Measurements from ENCODE around the gene SNCG.

The SNCG gene

DNA sequence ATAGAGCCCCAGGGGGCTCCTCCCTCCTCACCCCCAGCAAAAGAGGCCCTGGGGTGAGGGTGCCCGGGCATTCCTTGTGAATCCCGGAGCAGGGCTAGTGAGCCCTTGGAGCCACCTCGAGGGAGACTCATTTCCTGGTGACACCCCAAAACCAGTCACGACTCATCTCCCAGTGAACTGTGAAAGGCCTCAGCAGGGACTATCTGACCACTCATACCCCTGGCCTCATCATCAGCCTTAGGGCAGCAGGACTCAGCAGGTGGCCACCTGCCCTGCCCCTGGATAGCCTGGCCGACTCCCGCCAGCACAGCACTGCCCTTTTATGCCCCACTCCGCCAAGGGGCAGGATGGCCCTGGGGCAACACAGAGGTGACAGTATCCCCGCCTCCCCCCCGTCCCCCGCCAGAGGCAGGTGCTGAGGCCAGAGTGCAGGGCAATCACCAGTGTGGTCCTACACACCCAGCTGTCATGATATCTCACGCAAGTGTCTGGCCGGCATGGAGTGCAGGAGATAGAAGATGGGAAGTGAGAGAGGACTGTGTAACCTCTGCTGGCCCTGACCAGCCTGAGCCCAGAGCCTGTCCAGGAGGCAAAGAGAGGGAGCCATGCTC, 3.2 kb downstream of the SNCG start:
- in situ Hi-C loops (cut with MboI; ENCODE audit: low pct_unique_long_range_greater_than_20kb, low sequenced_read_pairs, unreplicated experiment): no loop called here
- DNase-seq (ENCODE audit: low spot score): no peak
- TF ChIP-seq, protein P1, sequence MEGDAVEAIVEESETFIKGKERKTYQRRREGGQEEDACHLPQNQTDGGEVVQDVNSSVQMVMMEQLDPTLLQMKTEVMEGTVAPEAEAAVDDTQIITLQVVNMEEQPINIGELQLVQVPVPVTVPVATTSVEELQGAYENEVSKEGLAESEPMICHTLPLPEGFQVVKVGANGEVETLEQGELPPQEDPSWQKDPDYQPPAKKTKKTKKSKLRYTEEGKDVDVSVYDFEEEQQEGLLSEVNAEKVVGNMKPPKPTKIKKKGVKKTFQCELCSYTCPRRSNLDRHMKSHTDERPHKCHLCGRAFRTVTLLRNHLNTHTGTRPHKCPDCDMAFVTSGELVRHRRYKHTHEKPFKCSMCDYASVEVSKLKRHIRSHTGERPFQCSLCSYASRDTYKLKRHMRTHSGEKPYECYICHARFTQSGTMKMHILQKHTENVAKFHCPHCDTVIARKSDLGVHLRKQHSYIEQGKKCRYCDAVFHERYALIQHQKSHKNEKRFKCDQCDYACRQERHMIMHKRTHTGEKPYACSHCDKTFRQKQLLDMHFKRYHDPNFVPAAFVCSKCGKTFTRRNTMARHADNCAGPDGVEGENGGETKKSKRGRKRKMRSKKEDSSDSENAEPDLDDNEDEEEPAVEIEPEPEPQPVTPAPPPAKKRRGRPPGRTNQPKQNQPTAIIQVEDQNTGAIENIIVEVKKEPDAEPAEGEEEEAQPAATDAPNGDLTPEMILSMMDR (IDR thresholded peaks at IDR 0.05; ENCODE audit: extremely low read depth, insufficient read depth, missing control alignments): no peak

DNA sequence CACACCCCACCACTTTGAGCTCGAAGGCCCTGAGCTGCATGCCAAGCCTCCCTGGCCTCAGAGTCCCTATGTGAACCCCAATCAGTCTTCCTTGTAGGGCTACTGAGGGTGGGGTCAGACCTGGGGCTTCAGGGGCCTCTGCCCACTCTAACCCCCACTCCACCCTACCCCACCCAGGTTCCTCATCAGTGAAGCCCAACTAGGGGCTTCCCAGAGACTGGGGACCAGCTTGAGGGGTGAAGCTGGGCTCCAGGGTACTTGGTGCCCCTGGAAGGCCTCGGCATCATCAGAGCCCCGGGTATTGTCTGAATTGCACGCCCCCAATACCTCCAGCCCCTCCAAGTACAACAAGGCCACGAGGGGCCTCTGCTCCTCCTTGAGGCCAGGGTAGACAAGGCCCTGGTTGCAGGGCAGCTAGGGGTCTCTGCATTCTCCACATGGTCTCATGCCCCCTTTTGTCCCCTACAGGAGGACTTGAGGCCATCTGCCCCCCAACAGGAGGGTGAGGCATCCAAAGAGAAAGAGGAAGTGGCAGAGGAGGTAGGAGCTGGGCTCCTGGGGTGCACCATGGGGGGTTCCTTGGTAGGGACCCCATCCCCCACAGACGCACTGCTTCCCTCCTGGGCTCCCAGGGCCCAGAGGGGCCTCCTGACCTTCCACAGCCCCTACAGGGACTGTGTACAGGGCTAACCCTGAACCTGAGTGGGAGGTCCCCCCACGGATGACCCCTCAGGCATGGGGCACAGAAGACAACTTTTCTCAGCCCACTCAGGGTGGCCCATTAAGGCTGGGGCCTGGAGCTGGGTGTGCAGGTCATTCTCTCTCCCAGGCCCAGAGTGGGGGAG, 4.0 kb downstream of the SNCG start:
- in situ Hi-C loops (cut with MboI; ENCODE audit: low pct_unique_long_range_greater_than_20kb, low sequenced_read_pairs, unreplicated experiment): no loop called here
- DNase-seq (ENCODE audit: low spot score): no peak
- TF ChIP-seq, protein P1 (IDR thresholded peaks at IDR 0.05; ENCODE audit: extremely low read depth, insufficient read depth, missing control alignments): no peak

DNA sequence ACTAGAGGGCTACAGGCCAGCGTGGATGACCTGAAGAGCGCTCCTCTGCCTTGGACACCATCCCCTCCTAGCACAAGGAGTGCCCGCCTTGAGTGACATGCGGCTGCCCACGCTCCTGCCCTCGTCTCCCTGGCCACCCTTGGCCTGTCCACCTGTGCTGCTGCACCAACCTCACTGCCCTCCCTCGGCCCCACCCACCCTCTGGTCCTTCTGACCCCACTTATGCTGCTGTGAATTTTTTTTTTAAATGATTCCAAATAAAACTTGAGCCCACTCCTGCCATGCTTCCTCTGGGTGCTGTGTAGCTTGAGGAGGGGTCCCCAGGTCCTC, 4.5 kb downstream of the SNCG start:
- no peak for DNase-seq (ENCODE audit: low spot score)
- in situ Hi-C loops (cut with MboI; ENCODE audit: low pct_unique_long_range_greater_than_20kb, low sequenced_read_pairs, unreplicated experiment): no loop called here
- TF ChIP-seq, protein P1 (IDR thresholded peaks at IDR 0.05; ENCODE audit: extremely low read depth, insufficient read depth, missing control alignments): no peak

DNA sequence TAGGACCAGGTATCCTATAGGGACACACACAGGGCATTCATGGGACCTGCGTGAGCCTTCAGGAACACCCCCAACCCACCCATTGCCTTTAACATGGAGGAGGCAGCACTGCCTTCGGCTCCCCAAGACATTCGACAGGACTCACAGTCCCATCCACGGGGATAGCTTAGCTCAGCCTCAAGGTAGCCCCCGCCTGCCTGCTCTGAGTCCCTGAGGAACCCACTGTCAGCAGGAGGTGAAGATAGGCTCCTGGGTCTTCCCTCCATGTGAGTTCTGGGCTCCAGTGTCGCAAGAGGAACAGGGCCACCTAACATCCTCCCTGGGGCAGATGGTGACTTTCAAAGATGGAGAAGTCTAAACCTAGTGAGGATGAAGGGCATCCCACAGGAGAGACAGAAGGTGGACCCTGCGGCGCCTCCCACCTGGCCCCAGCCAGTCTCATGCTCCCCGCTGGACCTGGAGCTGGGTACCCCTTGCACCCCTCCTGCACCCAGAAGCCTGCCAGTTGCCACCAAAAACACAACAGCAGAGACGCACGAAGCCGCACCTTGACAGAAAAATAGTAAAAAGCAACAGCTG, 5.0 kb downstream of the SNCG start:
- no peak for DNase-seq (ENCODE audit: low spot score)
- in situ Hi-C loops (cut with MboI; ENCODE audit: low pct_unique_long_range_greater_than_20kb, low sequenced_read_pairs, unreplicated experiment): no loop called here
- TF ChIP-seq, protein P1 (IDR thresholded peaks at IDR 0.05; ENCODE audit: extremely low read depth, insufficient read depth, missing control alignments): no peak

DNA sequence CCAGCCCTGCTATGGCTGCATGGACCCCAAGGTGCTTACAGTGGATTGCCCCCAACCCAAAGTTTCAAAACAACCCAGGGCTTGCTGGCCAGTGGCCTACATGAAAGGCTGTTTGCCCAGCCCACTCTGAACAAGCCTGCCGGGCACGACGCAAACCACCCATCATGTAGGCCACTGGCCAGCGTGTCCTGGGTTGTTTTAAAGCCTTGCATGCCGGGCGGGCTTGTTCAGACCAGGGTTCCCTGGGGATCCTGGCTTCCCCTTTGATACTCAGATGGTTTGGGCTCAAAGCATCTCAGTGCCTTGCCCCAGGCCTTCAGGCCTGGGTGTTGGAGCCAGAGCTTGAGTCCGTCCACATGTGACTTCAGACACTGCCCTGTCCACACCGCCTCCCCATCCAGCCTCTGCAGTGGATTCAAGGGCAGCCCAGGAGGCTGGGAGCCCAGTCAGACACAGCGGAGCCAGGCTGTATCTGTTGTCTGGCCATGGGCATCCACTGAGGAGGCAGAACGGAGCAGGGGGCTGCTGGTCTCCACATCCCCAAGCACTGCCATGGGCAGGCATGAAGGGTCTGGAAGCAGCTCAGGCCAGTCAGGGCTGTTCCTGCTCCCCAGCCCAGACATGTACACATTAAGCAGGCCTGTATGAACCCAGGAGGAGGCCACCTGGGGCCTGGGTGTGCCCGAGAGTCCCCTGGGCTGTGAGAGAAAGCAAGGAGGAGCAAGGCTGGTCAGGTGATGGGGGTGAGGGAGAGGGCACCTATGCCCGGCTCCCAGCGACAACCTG, 5.9 kb downstream of the SNCG start:
- TF ChIP-seq, protein P1 (IDR thresholded peaks at IDR 0.05; ENCODE audit: extremely low read depth, insufficient read depth, missing control alignments): no peak
- in situ Hi-C loops (cut with MboI; ENCODE audit: low pct_unique_long_range_greater_than_20kb, low sequenced_read_pairs, unreplicated experiment): no loop called here
- DNase-seq (ENCODE audit: low spot score): no peak

DNA sequence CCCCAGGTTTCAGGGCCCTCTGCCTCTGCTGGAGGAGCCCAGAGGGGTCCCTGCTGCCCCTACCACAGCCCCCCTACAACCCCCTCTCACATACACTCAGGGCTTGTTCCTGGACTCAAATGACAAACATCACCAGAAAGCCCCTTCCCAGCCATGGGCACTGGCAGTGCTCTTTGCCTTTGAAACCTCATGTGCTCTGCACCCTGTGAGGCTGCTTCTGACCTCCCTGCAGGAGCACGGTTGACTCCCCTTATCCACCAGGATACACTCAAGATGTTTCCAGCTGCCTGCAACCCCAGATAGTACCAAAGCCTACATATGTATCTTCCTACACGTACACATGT, 6.4 kb downstream of the SNCG start:
- in situ Hi-C loops (cut with MboI; ENCODE audit: low pct_unique_long_range_greater_than_20kb, low sequenced_read_pairs, unreplicated experiment): no loop called here
- DNase-seq (ENCODE audit: low spot score): no peak
- TF ChIP-seq, protein P1 (IDR thresholded peaks at IDR 0.05; ENCODE audit: extremely low read depth, insufficient read depth, missing control alignments): no peak
